Suprapubic skin (tissue), 4 donors: ENCODE results near the gene SCAMP5. TPM values are rescaled to one million over a fixed set of nuclear protein-coding genes. Genes with fewer than 3 reads are reported as not detected.
A peak's percentile ranks its signal among the peaks of the same experiment; 100 is the strongest.

Source experiments
- DNase-seq, 2 donors: peaks; one replicate each; pipeline ENCODE4 v3.0.0-alpha.2; 2019; ENCODE audit warnings: low spot score in 2 of 2
- H3K27ac ChIP-seq: fragments of 200-600 bp; sonication (generic); one replicate; pipeline ENCODE4 v1.5.1; 2019
- H3K27me3 ChIP-seq: fragments of 200-600 bp; sonication (generic); one replicate; pipeline ENCODE4 v1.5.1; 2019
- H3K36me3 ChIP-seq: fragments of 200-600 bp; sonication (generic); one replicate; pipeline ENCODE4 v1.5.1; 2019
- H3K4me1 ChIP-seq: fragments of 200-600 bp; sonication (generic); one replicate; pipeline ENCODE4 v1.5.1; 2019
- H3K4me3 ChIP-seq: fragments of 200-600 bp; sonication (generic); one replicate; pipeline ENCODE4 v1.5.1; 2019; ENCODE audit warnings: mild to moderate bottlenecking
- H3K9me3 ChIP-seq: fragments of 200-600 bp; sonication (generic); one replicate; pipeline ENCODE4 v1.5.1; 2019
- CTCF ChIP-seq, 2 donors: fragments of 200-600 bp in 1 of 2; fragments of 450-650 bp in 1 of 2; sonication (generic) in 1 of 2; IDR thresholded peaks; one replicate each; pipeline ENCODE4 v1.5.1; 2016 to 2019; ENCODE audit warnings: antibody characterized with exemption in 2 of 2, mild to moderate bottlenecking in 1 of 2, moderate library complexity in 1 of 2
- EP300 ChIP-seq: sonication (generic); formaldehyde crosslinking; IDR thresholded peaks from one replicate; pipeline ENCODE4 v1.6.1; 2017; ENCODE audit warnings: antibody characterized with exemption
- POLR2A ChIP-seq, 2 donors: fragments of 450-650 bp; IDR thresholded peaks; one replicate each; pipeline ENCODE4 v1.6.1; 2017; ENCODE audit warnings: antibody characterized with exemption in 2 of 2, mild to moderate bottlenecking in 2 of 2, moderate library complexity in 2 of 2
- POLR2AphosphoS5 ChIP-seq, 3 donors: sonication (generic); formaldehyde crosslinking; IDR thresholded peaks; one replicate each; pipeline ENCODE4 v1.6.1; 2017; ENCODE audit warnings: antibody characterized with exemption in 3 of 3
- WGBS: methylation state at CpG from one replicate; pipeline ENCODE4 v1.1.5; 2018; 5-methylcytosine and 5-hydroxymethylcytosine counted together
- total RNA-seq, 4 donors: library from RNA; depleted of rRNA; stranded (reverse); fragments of >200 nt; gene quantifications; one replicate each; pipeline ENCODE4 v1.1.0, GENCODE V29; 2016

The SCAMP5 gene
- total RNA-seq, 4 donors from 2014 or later: 0.53 to 4.5 (median 2.7) TPM

- Histone ChIP-seq H3K4me1 (peaks cover 57% of the 10 kb centered on the region), H3K27ac (peak overlapping the region; percentile 12)
- DNase-seq: no peak
These were observed 36.3 kb upstream of the SCAMP5 start for GRCh38 chr15:74958908-74959585.

GRCh38 chr15:74959586-74959939 lies 35.8 kb upstream of the SCAMP5 start:
- Histone ChIP-seq H3K4me3 (peak overlapping the region; percentile 56), H3K4me1 (peaks cover 52% of the 10 kb centered on the region), H3K27me3 (peaks cover 16% of the 10 kb centered on the region), H3K36me3 (no peaks in the 10 kb centered on the region), H3K27ac (no peak overlapping the region), H3K9me3 (no peaks in the 10 kb centered on the region)
- no peak for DNase-seq
- TF ChIP-seq POLR2A (IDR thresholded peaks at IDR 0.05) (no peak), EP300 (no peak), CTCF (IDR thresholded peaks at IDR 0.05) (no peak), POLR2AphosphoS5 (IDR thresholded peaks at IDR 0.05) (no peak)
- WGBS: 26% methylated on average over 8 of the region's 8 CpGs

More at GRCh38 chr15:74958908-74959585, 36.3 kb upstream of the SCAMP5 start:
- Histone ChIP-seq H3K27me3 (peaks cover 16% of the 10 kb centered on the region), H3K36me3 (no peaks in the 10 kb centered on the region), H3K4me3 (peak overlapping the region; percentile 56), H3K9me3 (no peaks in the 10 kb centered on the region)
- WGBS: 5% methylated on average over 36 of the region's 47 CpGs
- TF ChIP-seq POLR2AphosphoS5 (IDR thresholded peaks at IDR 0.05) (no peak), EP300 (no peak), POLR2A (IDR thresholded peaks at IDR 0.05) (no peak), CTCF (IDR thresholded peaks at IDR 0.05) (no peak)

GRCh38 chr15:74960286-74960685 lies 35.1 kb upstream of the SCAMP5 start:
- no peaks in the 10 kb centered on the region for H3K9me3 ChIP-seq
- DNase-seq: no peak
- WGBS: 67% methylated on average over 1 of the region's 1 CpG

GRCh38 chr15:74960995-74961588 lies 34.3 kb upstream of the SCAMP5 start:
- no peaks in the 10 kb centered on the region for H3K36me3 ChIP-seq
- no peaks in the 10 kb centered on the region for H3K9me3 ChIP-seq
- peaks cover 37% of the 10 kb centered on the region for H3K4me1 ChIP-seq
- no peak for DNase-seq
- peaks cover 16% of the 10 kb centered on the region for H3K27me3 ChIP-seq
- 60% methylated on average over 3 of the region's 3 CpGs for WGBS
- H3K4me3 ChIP-seq: no peak overlapping the region
- no peak overlapping the region for H3K27ac ChIP-seq
- no peak for TF ChIP-seq CTCF (IDR thresholded peaks at IDR 0.05)
- no peak for TF ChIP-seq POLR2AphosphoS5 (IDR thresholded peaks at IDR 0.05)
- no peak for TF ChIP-seq EP300

More at GRCh38 chr15:74960286-74960685, 35.1 kb upstream of the SCAMP5 start:
- Histone ChIP-seq H3K36me3 (no peaks in the 10 kb centered on the region), H3K4me3 (no peak overlapping the region), H3K4me1 (peaks cover 45% of the 10 kb centered on the region), H3K27me3 (peaks cover 16% of the 10 kb centered on the region), H3K27ac (no peak overlapping the region)
- no peak for TF ChIP-seq EP300
- TF ChIP-seq POLR2AphosphoS5 (IDR thresholded peaks at IDR 0.05): no peak
- no peak for TF ChIP-seq CTCF (IDR thresholded peaks at IDR 0.05)
- TF ChIP-seq POLR2A (IDR thresholded peaks at IDR 0.05): no peak

GRCh38 chr15:74961616-74962015 lies 33.7 kb upstream of the SCAMP5 start:
- Histone ChIP-seq H3K27ac (no peak overlapping the region), H3K36me3 (no peaks in the 10 kb centered on the region), H3K4me1 (peaks cover 32% of the 10 kb centered on the region), H3K9me3 (no peaks in the 10 kb centered on the region), H3K27me3 (peaks cover 16% of the 10 kb centered on the region), H3K4me3 (no peak overlapping the region)
- no peak for DNase-seq
- no peak for TF ChIP-seq POLR2AphosphoS5 (IDR thresholded peaks at IDR 0.05)
- TF ChIP-seq EP300: no peak
- TF ChIP-seq CTCF (IDR thresholded peaks at IDR 0.05): no peak
- TF ChIP-seq POLR2A (IDR thresholded peaks at IDR 0.05): no peak
- 77% methylated on average over 5 of the region's 5 CpGs for WGBS
